HEK293 (cell line): ENCODE measurements around the gene CACNA2D3.

Experiments
- CTCF ChIA-PET: fragments of 350-600 bp; formaldehyde crosslinking; extraction: SDS; loops from one replicate; lab custom pipeline; 2021; ENCODE audit warnings: antibody characterized with exemption; lab: Yijun Ruan, JAX
- POLR2A ChIA-PET: fragments of 300-600 bp; formaldehyde crosslinking; extraction: SDS; loops from one replicate; lab custom pipeline; 2020; ENCODE audit warnings: antibody characterized with exemption, inconsistent platforms; lab: Yijun Ruan, JAX
- H3K27ac ChIP-seq: fragments of 200-500 bp; sonication (Bioruptor generic); 2 replicates; pipeline ENCODE4 v1.5.1; 2014; ENCODE audit warnings: low read depth, low read length, control low read depth, inconsistent platforms; ENCODE audit errors: extremely low read depth
- H3K36me3 ChIP-seq, 2 experiments: fragments of 200-500 bp in 1 of 2; sonication (Bioruptor generic) in 1 of 2; 1 replicate in 1 of 2; 2 replicates in 1 of 2; pipeline ENCODE4 v1.5.1; 2014 to 2017; ENCODE audit warnings: inconsistent platforms in 2 of 2, low read length in 2 of 2; ENCODE audit not compliant: control insufficient read depth in 2 of 2, insufficient read depth in 1 of 2
- H3K4me1 ChIP-seq: fragments of 200-500 bp; sonication (Bioruptor generic); 2 replicates; pipeline ENCODE4 v1.5.1; 2014; ENCODE audit warnings: mild to moderate bottlenecking, low read length, inconsistent platforms; ENCODE audit not compliant: control insufficient read depth, insufficient read depth
- H3K4me3 ChIP-seq: 2 replicates; pipeline ENCODE4 v1.5.1; 2011; ENCODE audit warnings: low read depth, mild to moderate bottlenecking, control low read depth, low read length, moderate library complexity
- H3K9me3 ChIP-seq: fragments of 200-500 bp; sonication (Bioruptor generic); 2 replicates; pipeline ENCODE4 v1.5.1; 2014; ENCODE audit warnings: low read depth, low read length, inconsistent platforms; ENCODE audit not compliant: control insufficient read depth, insufficient read depth
- BCL11B ChIP-seq: fragments of 450-650 bp; formaldehyde crosslinking; IDR thresholded peaks from 2 replicates; pipeline ENCODE4 v1.5.1; 2016; ENCODE audit warnings: low read depth, missing biosample characterization, missing genetic modification characterization
- FEZF1 ChIP-seq: fragments of 450-650 bp; formaldehyde crosslinking; IDR thresholded peaks from 2 replicates; pipeline ENCODE4 v1.5.1; 2016; ENCODE audit warnings: missing biosample characterization, missing genetic modification characterization
- GLIS1 ChIP-seq: fragments of 450-650 bp; formaldehyde crosslinking; IDR thresholded peaks from 2 replicates; pipeline ENCODE4 v1.5.1; 2016; ENCODE audit warnings: missing biosample characterization, missing genetic modification characterization
- HOXC10 ChIP-seq: sonication (generic); formaldehyde crosslinking; IDR thresholded peaks from 2 replicates; pipeline ENCODE4 v1.8.1; 2023; ENCODE audit warnings: mild to moderate bottlenecking, missing genetic modification reagents
- KLF8 ChIP-seq: fragments of 450-650 bp; formaldehyde crosslinking; IDR thresholded peaks from 2 replicates; pipeline ENCODE4 v1.5.1; 2016; ENCODE audit warnings: missing biosample characterization, missing genetic modification characterization
- PRDM1 ChIP-seq: fragments of 450-650 bp; formaldehyde crosslinking; IDR thresholded peaks from 2 replicates; pipeline ENCODE4; 2016; ENCODE audit warnings: missing biosample characterization, missing genetic modification characterization
- SCRT1 ChIP-seq: fragments of 450-650 bp; formaldehyde crosslinking; IDR thresholded peaks from 2 replicates; pipeline ENCODE4 v1.5.1; 2016; ENCODE audit warnings: missing biosample characterization, missing genetic modification characterization, borderline replicate concordance
- SCRT2 ChIP-seq: fragments of 450-650 bp; formaldehyde crosslinking; IDR thresholded peaks from 2 replicates; pipeline ENCODE4 v1.5.1; 2016; ENCODE audit warnings: missing biosample characterization, missing genetic modification characterization
- YY2 ChIP-seq: fragments of 450-650 bp; formaldehyde crosslinking; IDR thresholded peaks from 2 replicates; pipeline ENCODE4 v1.5.1; 2016; ENCODE audit warnings: missing biosample characterization, missing genetic modification characterization
- ZBTB21 ChIP-seq: fragments of 450-650 bp; formaldehyde crosslinking; IDR thresholded peaks from 2 replicates; pipeline ENCODE4 v1.5.1; 2017; ENCODE audit warnings: missing biosample characterization, missing genetic modification characterization
- ZFHX2 ChIP-seq: fragments of 450-650 bp; formaldehyde crosslinking; conservative IDR thresholded peaks from 2 replicates; pipeline ENCODE4 v1.5.1; 2016; ENCODE audit warnings: missing biosample characterization, missing genetic modification characterization
- ZFP3 ChIP-seq: fragments of 450-650 bp; formaldehyde crosslinking; IDR thresholded peaks from 2 replicates; pipeline ENCODE4 v1.5.1; 2016; ENCODE audit warnings: low read depth, missing biosample characterization, missing genetic modification characterization
- ZFP37 ChIP-seq: fragments of 450-650 bp; formaldehyde crosslinking; IDR thresholded peaks from 2 replicates; pipeline ENCODE4 v1.5.1; 2016; ENCODE audit warnings: missing biosample characterization, missing genetic modification characterization
- ZFP41 ChIP-seq: fragments of 450-650 bp; formaldehyde crosslinking; IDR thresholded peaks from 2 replicates; pipeline ENCODE4 v1.5.1; 2016; ENCODE audit warnings: missing biosample characterization, missing genetic modification characterization, borderline replicate concordance
- ZIC2 ChIP-seq: fragments of 450-650 bp; formaldehyde crosslinking; IDR thresholded peaks from 2 replicates; pipeline ENCODE4 v1.5.1; 2016; ENCODE audit warnings: missing biosample characterization, missing genetic modification characterization
- ZNF19 ChIP-seq: fragments of 450-650 bp; formaldehyde crosslinking; IDR thresholded peaks from 2 replicates; pipeline ENCODE4; 2016; ENCODE audit warnings: missing biosample characterization, missing genetic modification characterization, low read depth
- ZNF239 ChIP-seq: fragments of 450-650 bp; formaldehyde crosslinking; IDR thresholded peaks from 2 replicates; pipeline ENCODE4 v1.5.1; 2016; ENCODE audit warnings: missing biosample characterization, missing genetic modification characterization
- ZNF324 ChIP-seq: fragments of 450-650 bp; formaldehyde crosslinking; IDR thresholded peaks from 2 replicates; pipeline ENCODE4 v1.5.1; 2016; ENCODE audit warnings: missing biosample characterization, missing genetic modification characterization
- ZNF394 ChIP-seq: fragments of 450-650 bp; formaldehyde crosslinking; IDR thresholded peaks from 2 replicates; pipeline ENCODE4 v1.5.1; 2016; ENCODE audit warnings: missing biosample characterization, missing genetic modification characterization, mild to moderate bottlenecking, moderate library complexity, borderline replicate concordance
- ZNF596 ChIP-seq: fragments of 450-650 bp; IDR thresholded peaks from 2 replicates; pipeline ENCODE4 v1.5.0; 2018; ENCODE audit warnings: missing biosample characterization, mild to moderate bottlenecking, missing genetic modification characterization, moderate library complexity
- ZSCAN16 ChIP-seq: fragments of 450-650 bp; formaldehyde crosslinking; IDR thresholded peaks from 2 replicates; pipeline ENCODE4 v1.5.1; 2016; ENCODE audit warnings: missing biosample characterization, missing genetic modification characterization
- TF ChIP-seq, protein P1 (sequence below): fragments of 450-650 bp; formaldehyde crosslinking; IDR thresholded peaks from 2 replicates; pipeline ENCODE4 v1.5.1; 2017; ENCODE audit warnings: missing biosample characterization, missing genetic modification characterization
- TF ChIP-seq, protein P2 (sequence below): fragments of 450-650 bp; formaldehyde crosslinking; IDR thresholded peaks from 2 replicates; pipeline ENCODE4 v1.5.1; 2016; ENCODE audit warnings: missing biosample characterization, missing genetic modification characterization, low read depth
- TF ChIP-seq, protein P3 (sequence below): fragments of 450-650 bp; formaldehyde crosslinking; IDR thresholded peaks from 2 replicates; pipeline ENCODE4 v1.5.1; 2016; ENCODE audit warnings: missing biosample characterization, missing genetic modification characterization
- TF ChIP-seq, protein P4 (sequence below): fragments of 450-650 bp; formaldehyde crosslinking; IDR thresholded peaks from 2 replicates; pipeline ENCODE4 v1.5.1; 2016; ENCODE audit warnings: missing biosample characterization, missing genetic modification characterization
- TF ChIP-seq, protein P5 (sequence below): fragments of 450-650 bp; IDR thresholded peaks from 2 replicates; pipeline ENCODE4 v1.5.1; 2018; ENCODE audit warnings: missing biosample characterization, missing genetic modification characterization
- TF ChIP-seq, protein P6 (sequence below): fragments of 450-650 bp; formaldehyde crosslinking; optimal IDR thresholded peaks from 2 replicates; pipeline ENCODE3; 2016; ENCODE audit warnings: missing biosample characterization, mild to moderate bottlenecking, missing genetic modification characterization

The CACNA2D3 gene

DNA sequence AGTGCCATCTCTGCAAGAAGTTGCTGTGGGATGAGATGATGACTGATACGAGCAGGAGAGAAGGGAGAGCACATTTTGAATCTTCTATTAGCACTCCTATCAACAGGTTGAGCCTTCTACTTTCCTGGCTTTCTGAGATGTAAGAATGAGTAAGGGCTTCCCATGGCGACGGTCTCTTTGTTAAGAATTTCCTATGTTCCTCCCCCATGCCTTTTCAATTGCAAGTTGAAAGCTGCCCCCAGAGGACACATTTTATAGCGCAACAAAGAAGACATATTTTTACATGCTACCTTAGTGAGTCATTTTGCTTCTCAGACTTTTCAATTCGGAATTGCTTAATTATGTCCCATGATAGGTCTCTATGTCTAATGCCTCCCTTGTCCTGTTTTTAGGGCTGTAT lies 876.8 kb downstream of the CACNA2D3 start:
- no peak overlapping the region for H3K4me3 ChIP-seq
- no peak overlapping the region; the same call in 1 of the 2 replicates for H3K27ac ChIP-seq
- ChIA-PET POLR2A (no interaction called here), CTCF (interaction anchor here (0.6 to 1.2 kb wide), 4 partner anchors 14 to 1061 kb away, joined by 3 to 4 read pairs (median 3); no protein-coding TSS in a partner anchor)
- no peaks in the 10 kb centered on the region for H3K9me3 ChIP-seq
- TF ChIP-seq SCRT1 (tag by site-specific recombination): peak; percentile 85
- TF ChIP-seq SCRT2: peak; percentile 84
- 0 out of 2 replicates have a peak, but pooled peaks have one; percentile 13 for TF ChIP-seq PRDM1 (tag by site-specific recombination)
- TF ChIP-seq HOXC10 (CRISPR knock-in tag): no peak
- H3K4me1 ChIP-seq: peaks cover 10% of the 10 kb centered on the region
- no peaks in the 10 kb centered on the region for H3K36me3 ChIP-seq

DNA sequence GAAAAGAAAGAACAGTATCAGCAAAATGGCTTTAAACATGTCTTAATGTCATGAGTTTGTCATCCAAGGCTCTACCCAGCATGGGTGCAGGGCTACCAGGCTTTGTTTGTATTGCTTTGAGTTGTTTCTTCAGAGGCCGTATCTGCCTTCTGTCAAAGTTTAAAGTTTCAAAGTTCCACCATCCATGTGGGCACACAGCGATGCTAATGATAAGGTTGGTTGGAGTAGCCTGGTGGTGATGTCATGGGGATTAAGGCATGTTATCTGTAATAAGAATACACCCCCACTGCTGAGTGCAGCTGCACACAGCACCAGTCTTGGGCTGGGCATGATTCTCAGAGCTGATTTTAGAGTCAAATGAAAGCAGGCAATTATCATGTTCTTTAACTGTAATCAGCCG lies 877.5 kb downstream of the CACNA2D3 start:
- ChIA-PET CTCF (interaction anchor here (0.6 to 1.2 kb wide), 4 partner anchors 14 to 1062 kb away, joined by 3 to 4 read pairs (median 3); no protein-coding TSS in a partner anchor), POLR2A (no interaction called here)
- Histone ChIP-seq H3K36me3 (no peaks in the 10 kb centered on the region), H3K27ac (no peak overlapping the region), H3K4me3 (no peak overlapping the region), H3K9me3 (no peaks in the 10 kb centered on the region), H3K4me1 (peaks cover 10% of the 10 kb centered on the region)
- TF ChIP-seq ZFP41 (tag by site-specific recombination) (no peak), ZNF324 (tag by site-specific recombination) (no peak), GLIS1 (tag by site-specific recombination) (peak; percentile 70), ZFP3 (tag by site-specific recombination) (no peak), YY2 (tag by site-specific recombination) (no peak), ZNF394 (tag by site-specific recombination) (peak; percentile 56; the same call in 1 of the 2 replicates), ZNF19 (tag by site-specific recombination) (no peak), ZSCAN16 (tag by site-specific recombination) (no peak), ZNF239 (tag by site-specific recombination) (no peak), KLF8 (tag by site-specific recombination) (0 out of 2 replicates have a peak, but pooled peaks have one; percentile 21), BCL11B (no peak), FEZF1 (tag by site-specific recombination) (peak; percentile 43; the same call in 1 of the 2 replicates), ZFP37 (no peak), ZFHX2 (tag by site-specific recombination) (peak; percentile 49), ZIC2 (peak; percentile 65), ZBTB21 (tag by site-specific recombination) (0 out of 2 replicates have a peak, but pooled peaks have one; percentile 51), ZNF596 (tag by site-specific recombination) (no peak)
- TF ChIP-seq, protein P1, sequence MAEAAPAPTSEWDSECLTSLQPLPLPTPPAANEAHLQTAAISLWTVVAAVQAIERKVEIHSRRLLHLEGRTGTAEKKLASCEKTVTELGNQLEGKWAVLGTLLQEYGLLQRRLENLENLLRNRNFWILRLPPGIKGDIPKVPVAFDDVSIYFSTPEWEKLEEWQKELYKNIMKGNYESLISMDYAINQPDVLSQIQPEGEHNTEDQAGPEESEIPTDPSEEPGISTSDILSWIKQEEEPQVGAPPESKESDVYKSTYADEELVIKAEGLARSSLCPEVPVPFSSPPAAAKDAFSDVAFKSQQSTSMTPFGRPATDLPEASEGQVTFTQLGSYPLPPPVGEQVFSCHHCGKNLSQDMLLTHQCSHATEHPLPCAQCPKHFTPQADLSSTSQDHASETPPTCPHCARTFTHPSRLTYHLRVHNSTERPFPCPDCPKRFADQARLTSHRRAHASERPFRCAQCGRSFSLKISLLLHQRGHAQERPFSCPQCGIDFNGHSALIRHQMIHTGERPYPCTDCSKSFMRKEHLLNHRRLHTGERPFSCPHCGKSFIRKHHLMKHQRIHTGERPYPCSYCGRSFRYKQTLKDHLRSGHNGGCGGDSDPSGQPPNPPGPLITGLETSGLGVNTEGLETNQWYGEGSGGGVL (tag by site-specific recombination): peak; percentile 15; the same call in 1 of the 2 replicates
- TF ChIP-seq, protein P2, sequence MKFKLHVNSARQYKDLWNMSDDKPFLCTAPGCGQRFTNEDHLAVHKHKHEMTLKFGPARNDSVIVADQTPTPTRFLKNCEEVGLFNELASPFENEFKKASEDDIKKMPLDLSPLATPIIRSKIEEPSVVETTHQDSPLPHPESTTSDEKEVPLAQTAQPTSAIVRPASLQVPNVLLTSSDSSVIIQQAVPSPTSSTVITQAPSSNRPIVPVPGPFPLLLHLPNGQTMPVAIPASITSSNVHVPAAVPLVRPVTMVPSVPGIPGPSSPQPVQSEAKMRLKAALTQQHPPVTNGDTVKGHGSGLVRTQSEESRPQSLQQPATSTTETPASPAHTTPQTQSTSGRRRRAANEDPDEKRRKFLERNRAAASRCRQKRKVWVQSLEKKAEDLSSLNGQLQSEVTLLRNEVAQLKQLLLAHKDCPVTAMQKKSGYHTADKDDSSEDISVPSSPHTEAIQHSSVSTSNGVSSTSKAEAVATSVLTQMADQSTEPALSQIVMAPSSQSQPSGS (tag by site-specific recombination): peak; percentile 79
- TF ChIP-seq, protein P3, sequence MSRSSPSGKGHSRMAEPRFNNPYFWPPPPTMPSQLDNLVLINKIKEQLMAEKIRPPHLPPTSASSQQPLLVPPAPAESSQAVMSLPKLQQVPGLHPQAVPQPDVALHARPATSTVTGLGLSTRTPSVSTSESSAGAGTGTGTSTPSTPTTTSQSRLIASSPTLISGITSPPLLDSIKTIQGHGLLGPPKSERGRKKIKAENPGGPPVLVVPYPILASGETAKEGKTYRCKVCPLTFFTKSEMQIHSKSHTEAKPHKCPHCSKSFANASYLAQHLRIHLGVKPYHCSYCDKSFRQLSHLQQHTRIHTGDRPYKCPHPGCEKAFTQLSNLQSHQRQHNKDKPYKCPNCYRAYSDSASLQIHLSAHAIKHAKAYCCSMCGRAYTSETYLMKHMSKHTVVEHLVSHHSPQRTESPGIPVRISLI: no peak
- TF ChIP-seq, protein P4, sequence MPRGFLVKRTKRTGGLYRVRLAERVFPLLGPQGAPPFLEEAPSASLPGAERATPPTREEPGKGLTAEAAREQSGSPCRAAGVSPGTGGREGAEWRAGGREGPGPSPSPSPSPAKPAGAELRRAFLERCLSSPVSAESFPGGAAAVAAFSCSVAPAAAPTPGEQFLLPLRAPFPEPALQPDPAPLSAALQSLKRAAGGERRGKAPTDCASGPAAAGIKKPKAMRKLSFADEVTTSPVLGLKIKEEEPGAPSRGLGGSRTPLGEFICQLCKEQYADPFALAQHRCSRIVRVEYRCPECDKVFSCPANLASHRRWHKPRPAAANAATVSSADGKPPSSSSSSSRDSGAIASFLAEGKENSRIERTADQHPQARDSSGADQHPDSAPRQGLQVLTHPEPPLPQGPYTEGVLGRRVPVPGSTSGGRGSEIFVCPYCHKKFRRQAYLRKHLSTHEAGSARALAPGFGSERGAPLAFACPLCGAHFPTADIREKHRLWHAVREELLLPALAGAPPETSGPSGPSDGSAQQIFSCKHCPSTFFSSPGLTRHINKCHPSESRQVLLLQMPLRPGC: no peak
- TF ChIP-seq, protein P5, sequence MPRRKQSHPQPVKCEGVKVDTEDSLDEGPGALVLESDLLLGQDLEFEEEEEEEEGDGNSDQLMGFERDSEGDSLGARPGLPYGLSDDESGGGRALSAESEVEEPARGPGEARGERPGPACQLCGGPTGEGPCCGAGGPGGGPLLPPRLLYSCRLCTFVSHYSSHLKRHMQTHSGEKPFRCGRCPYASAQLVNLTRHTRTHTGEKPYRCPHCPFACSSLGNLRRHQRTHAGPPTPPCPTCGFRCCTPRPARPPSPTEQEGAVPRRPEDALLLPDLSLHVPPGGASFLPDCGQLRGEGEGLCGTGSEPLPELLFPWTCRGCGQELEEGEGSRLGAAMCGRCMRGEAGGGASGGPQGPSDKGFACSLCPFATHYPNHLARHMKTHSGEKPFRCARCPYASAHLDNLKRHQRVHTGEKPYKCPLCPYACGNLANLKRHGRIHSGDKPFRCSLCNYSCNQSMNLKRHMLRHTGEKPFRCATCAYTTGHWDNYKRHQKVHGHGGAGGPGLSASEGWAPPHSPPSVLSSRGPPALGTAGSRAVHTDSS (tag by site-specific recombination): no peak
- TF ChIP-seq, protein P6, sequence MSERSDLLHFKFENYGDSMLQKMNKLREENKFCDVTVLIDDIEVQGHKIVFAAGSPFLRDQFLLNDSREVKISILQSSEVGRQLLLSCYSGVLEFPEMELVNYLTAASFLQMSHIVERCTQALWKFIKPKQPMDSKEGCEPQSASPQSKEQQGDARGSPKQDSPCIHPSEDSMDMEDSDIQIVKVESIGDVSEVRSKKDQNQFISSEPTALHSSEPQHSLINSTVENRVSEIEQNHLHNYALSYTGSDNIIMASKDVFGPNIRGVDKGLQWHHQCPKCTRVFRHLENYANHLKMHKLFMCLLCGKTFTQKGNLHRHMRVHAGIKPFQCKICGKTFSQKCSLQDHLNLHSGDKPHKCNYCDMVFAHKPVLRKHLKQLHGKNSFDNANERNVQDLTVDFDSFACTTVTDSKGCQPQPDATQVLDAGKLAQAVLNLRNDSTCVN (tag by site-specific recombination): no peak
